DMS79 treated with DMSO at 0.1 percent for 48 hours (cell line): Measurements from ENCODE around the gene UCMA.
"Not testable (repeated sequence)": the region's sequence is repeated elsewhere in the genome, so short reads cannot be mapped to it uniquely, and the experiment has no call there.

Experiments used
- DNase-seq: peaks from one replicate; lab custom pipeline; 2025; lab: John Stamatoyannopoulos, UW

Gene UCMA, protein sequence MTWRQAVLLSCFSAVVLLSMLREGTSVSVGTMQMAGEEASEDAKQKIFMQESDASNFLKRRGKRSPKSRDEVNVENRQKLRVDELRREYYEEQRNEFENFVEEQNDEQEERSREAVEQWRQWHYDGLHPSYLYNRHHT

DNA sequence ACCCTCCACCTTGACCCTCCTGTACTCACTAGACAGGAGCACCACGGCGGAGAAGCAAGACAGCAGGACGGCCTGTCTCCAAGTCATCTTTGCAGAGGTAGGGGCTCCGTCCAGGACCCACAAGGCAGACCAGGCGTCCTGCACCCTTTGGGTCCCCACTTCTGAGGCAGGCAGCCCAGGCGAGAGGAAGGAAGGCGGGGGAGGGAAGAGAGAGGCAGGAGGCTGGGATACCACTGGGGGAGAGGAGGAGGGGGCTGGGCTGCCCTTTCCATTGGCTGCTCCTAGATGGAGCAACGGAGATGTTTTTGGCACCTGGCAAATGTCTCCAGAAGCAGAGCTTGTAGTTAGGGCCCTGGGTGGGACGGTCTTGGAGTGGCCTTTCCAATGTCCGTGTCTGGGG lies at the start of gene UCMA:
Gene UCMA (minus strand): TSS at position 203 of the 400 bp plus-strand sequence. CDS start 116 bp downstream, at position 87.
- no peak for DNase-seq

DNA sequence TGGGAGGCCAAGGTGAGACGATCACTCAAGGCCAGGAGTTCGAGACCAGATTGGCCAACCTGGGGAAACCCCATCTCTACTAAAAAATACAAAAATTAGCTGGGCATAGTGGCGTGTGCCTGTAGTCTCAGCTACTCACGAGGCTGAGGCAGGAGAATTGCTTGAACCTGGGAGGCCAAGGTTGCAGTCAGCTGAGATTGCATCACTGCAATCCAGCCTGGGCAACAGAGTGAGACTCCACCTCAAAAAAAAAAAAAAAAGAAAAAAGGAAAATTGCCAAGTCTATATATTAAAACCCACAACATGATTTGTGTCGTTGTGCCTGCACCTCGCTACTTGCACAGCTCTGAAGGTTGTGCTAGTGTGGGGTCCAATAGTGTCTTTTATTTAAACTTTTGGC lies 48.2 kb upstream of the UCMA start:
- not testable (repeated sequence) for DNase-seq

DNA sequence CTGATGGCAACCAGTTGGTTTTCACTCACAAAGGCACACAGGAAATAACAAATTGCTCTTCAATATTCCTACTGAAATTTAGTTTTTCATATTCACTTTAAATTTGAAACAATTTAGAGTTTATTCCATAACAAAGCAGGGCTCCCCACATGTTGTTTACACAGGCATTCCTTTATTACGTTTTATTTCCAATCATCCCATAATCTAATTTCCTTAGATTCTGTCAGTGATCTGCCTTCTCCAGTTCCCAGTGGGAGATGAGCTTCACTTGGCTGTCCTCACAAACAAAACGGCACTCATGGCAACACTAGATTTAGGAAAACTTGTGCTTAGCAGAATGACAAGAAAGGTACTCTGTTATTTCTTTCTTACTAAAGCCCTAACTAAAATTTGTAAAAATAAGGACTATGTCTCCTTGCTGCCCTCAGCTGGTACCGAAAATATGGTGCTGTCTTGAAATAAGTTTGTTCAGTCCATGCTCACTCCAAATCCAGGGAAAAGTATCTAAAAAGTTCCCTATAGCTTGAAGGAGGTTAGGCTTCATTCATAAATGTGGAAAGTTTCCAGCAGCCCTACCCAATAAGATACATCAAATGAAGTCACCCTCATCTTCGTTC lies 42.7 kb upstream of the UCMA start:
- no peak for DNase-seq

DNA sequence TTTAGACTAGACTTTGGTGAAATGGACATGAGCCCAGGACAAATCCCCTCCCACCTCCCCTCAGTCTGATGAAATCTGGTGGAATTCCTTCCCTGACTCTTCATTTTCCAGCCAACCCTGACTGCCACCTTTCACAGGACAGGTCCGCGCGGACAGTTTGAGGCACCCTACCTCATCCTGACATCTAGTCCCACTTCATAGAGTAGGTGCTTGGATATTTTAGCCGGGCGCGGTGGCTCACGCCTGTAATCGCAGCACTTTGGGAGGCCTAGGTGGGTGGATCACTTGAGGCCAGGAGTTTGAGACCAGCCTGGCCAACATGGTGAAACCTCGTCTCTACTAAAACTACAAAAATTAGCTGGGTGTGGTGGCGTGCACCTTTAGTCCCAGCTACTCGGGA lies 42.0 kb upstream of the UCMA start:
- not testable (repeated sequence) for DNase-seq

DNA sequence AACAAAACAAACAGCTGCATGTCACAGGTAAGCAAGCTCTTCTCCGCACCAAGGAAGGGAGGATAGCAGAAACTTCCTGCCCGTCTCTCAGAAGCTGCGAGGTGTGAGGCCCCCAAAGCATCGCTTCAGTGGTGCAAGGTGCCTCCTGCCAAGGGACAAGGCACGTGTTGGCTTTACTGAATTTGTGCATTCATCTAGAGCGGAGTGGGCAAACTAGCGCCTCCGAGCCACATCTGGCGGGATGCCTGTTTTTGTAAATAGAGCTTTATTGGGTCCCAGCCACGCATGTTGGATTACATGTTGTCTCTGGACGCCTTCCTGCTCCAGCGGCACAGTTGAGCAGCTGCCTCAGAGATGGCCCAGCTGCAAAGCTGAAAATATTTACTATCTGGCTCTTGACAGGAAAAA lies 38.0 kb upstream of the UCMA start:
- no peak for DNase-seq

DNA sequence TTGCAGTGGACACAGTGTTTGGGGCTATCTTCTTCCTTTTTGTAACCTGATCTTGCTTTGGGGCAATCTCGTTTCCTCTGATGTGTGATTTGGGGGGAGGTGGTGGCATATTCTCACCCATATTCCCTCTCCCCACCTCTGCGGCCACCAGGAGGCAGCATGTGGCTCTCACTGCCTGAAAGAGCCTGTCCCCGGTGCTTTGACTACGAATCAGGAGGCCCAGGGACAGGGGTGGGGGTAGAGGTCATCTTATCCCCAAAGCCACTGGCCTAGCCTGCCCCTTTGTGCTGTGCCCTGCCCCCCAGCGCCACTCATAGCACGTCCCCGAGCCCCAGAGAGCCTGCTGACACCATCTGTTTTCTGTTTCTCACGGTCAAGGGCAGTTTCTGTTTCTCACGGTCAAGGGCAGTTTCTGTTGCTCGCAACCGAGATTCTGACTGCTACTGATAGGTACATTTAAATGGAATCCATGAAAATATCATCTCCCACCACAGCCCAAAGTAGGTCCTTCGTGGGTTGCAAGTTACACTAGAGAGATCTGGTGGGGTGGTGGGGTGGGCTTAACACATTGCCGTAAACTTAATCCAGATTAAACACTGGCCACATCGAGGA lies 37.5 kb upstream of the UCMA start:
- no peak for DNase-seq

DNA sequence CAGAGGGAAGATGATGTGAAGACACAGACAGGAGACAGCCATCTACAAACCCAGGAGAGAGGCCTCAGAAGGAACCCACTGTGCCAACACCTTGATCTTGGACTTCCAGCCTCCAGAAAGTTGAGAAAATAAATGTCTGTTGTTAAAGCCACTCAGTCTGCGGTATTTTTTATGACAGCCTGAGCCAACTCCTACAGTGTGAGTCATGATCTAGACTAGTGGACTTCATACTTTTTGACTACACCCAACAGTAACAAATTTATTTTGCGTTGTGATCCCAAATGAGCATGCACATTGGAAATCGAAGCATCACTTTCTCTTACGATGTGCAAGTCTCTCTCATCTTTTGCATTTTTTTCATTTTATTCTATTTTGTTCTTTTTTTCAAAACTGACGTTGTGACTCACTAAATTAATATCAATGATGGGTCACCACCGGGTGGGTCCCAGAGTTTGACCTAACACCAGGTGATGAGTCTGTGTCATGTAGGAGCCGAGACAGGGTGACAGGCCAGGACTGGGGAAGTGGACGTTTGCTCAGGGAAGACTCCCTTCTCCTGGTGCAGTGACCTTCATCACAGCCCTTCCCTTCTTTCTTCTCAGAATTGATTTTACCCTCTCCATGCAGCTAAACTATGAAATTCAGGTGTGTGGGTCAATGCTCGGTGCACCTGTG lies 36.8 kb upstream of the UCMA start:
- DNase-seq = no peak

DNA sequence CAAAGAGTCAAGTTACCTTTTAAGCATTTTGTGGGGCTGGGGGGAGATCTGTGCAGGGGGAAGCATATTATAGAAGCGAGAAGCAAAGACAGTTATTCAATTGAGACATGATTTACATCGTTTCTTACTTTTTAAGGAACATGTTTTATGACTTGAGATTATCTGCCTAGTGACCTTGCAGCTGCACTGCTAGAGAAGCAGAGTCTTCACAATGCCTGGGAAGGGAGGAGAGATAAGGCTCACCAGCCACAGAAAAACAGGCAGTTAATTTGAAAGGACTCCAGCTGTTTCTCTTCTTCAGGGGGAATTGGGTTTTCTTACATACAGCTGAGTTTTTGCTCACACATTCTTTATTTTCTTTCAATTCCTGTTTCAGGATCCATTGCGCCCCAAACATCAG lies 34.7 kb upstream of the UCMA start:
- DNase-seq = no peak

DNA sequence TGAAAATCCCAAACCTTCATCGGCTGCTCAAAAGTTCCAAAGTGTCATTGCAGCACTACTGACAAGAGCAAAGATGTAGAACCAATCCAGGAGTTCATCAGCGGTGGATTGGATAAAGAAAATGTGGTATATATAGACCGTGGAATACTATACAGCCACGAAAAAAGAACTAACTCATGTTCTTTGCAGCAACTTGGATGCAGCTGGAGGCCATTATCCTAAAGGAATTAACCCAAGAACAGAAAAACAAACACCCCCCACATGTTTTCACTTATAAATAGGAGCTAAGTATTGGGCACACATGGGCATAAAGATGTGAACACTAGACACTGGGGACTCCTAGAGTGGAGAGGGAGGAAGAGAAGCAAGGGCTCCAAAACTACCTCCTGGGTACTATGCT lies 34.1 kb upstream of the UCMA start:
- DNase-seq = no peak

DNA sequence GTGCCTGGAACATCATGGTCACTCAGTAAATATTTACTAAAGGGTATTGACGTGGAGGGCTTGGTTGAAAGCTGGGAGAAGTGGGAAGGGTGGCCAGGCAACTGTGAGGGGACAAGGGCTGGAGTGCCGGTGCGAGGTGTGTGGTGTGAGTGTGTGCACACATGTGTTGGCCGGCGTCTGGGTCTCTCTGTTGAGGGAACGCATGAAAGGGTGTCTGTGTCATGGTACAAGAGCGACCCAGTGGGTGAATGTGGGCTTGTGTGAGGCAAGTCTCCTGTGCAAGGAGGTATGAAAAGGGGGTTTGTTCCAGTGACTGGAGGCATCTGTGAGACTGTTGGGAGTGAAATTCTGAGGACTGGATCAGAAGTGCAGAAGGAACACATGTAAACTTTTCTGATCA lies 29.4 kb upstream of the UCMA start:
- DNase-seq = no peak

DNA sequence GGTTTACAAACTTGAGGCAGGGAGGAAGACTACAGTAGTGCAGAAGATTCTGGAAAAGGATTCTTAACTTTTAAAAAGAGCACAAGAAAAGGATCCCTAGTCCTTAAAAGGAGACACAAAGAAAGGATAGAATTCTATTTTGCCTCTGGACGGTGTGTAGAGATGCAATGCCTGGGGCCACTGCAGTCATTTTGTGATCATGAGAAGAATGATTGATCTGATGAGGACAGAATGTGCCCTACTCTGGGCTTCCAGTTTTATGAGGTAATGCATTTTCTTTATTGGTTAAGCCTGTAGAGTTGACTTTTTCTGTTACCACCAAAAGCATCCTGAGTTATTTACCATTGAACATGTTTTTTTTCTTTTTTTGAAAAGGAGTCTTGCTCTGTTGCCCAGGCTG lies 28.3 kb upstream of the UCMA start:
- no peak for DNase-seq

DNA sequence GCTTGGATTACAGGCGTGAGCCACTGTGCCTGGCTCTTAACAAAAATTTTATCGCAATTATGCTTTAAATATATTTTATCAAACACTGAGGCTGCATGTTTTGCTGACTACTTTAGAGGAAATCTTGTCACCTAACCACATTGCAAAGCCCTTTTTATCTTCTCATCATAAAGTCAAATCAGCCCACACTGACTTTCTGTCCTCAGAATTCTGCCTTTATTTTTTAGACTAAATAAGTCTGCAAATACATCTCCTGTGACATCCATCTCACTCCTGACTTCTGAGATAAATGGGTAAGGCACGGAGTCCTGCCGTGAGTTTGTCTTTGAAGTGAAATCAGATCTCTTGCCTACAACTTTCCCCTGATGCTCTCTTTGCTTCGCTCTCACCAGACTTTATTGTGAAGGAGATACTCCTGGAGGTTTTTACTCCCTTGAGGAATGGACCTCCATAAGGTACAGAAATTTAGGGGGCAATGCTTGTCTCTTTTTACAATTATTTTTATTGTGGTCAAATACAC lies 23.5 kb upstream of the UCMA start:
- no peak for DNase-seq

DNA sequence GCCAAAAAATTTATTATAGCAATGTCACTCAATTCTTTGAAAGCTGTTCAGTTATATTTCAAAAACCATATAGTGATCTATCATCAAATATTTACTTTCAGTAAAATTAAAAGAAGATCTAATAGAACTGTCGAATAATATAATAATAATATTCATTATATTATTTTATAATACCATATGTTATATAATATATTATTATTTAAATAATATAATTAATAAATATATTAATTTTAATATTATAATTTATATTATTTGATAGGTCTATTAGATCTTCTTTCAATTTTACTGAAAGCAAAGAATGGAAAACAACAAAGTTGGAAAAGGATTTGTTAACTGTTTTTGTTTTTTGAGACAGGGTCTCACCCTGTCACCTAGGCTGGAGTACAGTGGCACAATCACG lies 22.5 kb upstream of the UCMA start:
- no peak for DNase-seq

DNA sequence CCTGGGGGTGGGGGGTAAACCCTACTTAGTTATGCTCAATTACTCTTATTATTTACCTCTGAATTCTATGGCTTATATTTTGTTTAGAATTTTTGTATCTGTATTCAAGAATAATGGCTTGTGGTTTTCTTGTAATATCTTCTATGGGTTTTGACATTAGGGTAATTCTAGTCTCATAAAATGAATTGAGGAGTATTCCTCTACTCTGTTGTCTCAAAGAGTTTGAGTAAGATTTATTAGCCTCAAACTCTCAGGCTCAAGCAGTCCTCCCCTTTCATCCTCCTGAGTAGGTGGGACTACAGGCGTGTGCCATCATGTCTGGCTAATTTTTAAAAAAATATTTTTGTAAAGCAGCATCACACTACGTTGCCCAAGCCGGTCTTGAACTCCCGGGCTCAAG lies 19.6 kb upstream of the UCMA start:
- DNase-seq = no peak

DNA sequence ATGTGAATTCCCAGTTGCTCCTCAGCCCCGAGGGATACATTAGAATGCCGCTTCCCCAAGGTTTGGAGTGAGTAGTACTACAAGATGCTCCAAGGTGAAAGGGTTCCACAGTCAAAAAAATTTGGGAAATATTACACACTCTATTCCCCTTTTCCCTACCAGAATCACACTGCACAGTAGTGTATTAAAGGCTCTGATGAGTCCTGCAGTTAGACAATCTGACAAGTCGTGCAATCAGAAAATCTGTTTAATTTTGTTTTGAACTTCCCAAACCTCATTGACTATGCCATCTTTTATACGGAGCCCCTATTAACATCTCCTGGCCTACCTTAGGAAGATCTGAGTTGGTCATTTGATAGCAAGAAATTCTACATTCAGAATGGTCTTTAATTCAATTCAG lies 13.6 kb upstream of the UCMA start:
- DNase-seq = no peak

DNA sequence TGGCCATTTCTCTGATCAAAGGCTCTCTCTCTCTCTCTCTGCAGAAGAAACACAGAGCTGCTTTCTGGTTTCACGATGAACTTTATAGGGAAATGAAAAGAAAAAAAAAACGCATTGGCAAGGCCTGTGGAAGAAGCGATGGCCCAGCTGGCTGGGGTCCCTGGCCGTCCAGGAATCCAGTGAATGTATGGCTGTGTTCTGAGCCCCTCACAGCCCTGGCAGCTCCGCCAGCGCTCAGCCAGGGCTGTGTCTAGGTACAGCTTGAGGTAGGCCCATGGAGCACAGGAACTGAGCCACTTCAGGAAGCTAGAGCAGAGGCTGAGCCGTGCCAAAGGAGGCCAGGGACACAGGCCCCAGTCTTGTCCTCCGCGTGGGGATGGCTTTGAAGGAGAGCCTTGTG lies 13.1 kb upstream of the UCMA start:
- no peak for DNase-seq

DNA sequence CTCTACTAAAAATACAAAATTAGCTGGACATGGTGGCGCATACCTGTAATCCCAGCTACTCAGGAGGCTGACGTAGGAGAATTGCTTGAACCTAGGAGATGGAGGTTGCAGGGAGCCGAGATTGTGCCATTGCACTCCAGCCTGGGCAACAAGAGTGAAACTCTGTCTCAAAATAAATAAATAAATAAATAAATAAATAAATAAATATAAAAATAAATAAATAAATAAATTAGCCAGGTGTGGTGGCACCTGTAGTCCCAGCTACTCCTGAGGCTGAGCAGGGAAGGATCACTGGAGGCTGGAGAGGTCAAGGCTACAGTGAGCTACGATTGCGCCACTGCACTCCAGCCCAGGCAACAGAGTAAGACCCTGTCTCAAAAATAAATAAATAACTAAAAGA lies 8.1 kb upstream of the UCMA start:
- not testable (repeated sequence) for DNase-seq

DNA sequence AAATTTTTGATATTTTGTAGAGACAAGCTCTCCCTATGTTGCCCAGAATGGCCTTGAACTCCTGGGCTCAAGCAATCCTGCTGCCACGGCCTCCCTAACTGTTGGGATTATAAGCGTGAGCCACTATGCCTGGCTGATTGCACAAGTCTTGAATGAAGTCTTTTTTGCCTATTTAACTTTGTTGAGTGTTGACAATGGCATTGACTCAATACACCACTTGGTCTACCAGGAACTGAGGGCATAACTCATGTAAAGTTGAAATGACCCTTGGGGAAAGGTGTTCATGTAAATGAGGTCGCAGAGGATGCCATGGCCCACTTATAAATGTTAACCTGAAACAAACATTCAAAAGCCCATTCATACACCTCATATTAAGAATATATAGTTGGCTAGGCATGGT lies 7.4 kb upstream of the UCMA start:
- DNase-seq = no peak

DNA sequence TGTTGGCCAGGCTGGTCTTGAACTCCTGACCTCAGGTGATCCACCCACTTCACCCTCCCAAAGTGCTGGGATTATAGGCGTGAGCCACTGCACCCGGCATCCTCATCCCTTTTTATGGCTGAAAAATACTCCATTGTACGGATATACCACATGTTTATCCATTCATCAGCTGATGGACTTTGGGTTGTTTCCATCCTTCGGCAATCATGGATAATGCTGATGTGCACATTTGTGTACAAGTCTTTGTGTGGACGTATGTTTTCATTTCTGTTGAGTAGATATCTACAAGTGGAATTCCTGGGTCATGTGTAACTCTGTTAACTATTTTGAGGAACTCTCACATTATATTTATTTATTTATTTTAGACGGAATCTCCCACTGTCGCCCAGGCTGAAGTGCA lies 5.7 kb upstream of the UCMA start:
- DNase-seq = no peak

DNA sequence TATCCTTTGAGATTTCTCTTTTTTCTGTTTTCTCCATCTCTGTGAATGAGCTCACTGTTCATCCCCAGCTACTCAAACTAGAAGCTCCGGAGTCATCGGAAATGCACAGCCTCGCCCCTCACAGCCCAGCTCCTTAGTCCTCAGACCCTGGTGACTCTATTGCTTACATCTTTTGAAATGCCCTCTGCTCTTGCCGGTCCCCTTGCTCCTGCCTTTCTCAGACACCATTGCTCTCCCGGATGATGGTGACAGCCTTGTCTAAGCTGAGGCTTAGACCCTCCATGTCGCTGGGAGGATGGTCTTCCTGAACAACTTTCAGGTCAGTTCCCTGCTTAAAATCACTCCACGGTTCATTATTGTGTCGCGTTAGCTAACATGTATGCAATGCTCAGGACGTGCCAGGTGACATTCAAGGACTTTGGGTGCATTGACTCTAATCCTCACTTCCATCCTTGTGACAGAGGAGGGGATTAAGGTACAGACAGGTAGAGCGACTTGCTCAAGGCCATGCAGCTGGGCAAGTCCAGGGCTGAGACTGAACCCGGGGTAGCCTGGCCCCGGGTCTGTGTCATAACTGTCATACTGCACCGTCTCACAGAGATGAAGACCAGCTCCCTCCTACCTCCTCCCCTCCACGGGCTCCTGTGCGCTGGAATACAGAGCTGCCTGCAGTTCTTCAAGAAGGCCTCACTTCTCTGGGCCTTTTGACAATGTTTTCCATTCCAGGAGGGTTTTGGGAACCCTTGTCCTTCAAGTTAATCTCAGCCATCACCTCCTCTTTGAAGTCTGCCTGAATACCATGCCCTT lies 4.3 kb upstream of the UCMA start:
- no peak for DNase-seq

DNA sequence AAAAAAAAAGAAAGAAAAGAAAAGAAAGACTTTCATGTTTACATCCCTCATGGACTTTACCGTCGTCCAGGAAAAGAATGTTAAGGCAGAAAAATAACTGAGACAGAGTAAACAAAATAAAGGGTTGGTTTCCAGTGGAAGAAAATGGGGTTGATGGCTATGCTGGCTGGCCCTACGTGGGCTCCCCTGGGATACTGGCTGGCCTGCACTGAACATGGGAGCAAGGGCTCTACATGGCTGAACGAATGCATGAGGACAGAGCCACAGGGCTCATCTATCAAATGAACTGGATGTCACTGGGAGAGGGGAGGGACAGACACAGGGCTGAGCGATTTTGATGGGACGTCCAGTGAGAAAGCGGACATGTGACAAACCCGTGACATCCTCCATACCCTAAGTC lies 2.5 kb upstream of the UCMA start:
- no peak for DNase-seq

DNA sequence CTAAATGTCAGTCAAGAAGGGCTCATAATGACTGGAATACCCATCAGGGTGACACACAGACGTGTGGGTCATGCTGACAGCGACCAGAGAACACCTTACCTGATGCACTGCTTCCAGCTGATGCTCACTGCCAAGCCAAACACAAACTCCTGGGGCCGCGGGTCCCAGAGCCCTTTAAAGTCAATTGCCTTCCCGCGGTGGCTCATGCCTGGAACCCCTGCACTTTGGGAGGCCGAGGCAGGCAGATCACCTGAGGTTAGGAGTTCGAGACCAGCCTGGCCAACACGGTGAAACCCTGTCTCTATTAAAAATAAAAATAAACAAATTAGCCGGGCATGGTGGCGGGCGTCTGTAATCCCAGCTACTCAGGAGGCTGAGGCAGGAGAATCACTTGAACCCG lies 562 bp upstream of the UCMA start:
- DNase-seq = not testable (repeated sequence)
